ENCODE measurements around the gene FGF5.

The FGF5 gene

DNA sequence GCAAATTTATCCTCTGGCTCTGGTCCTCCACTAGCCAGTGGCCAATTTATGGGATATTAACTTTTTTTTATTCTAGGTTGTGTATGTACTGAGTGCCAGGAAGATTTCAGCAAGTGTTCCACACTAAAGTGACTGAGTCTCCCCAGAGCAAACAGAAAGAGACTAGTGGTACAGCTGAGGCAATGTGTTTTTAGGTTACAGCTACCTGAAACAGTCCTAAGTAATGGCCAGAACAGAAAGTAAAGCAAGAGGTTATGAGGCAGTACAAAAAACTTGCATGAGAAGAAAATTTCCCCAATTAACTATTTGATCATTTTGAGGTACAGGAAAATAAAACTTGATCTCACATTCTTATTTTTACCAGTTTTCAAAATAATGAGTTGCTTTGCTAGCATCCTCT lies 38.0 kb upstream of the FGF5 start:
- no peak for DNase-seq (ENCODE audit: low spot score)
- TF ChIP-seq, protein P1, sequence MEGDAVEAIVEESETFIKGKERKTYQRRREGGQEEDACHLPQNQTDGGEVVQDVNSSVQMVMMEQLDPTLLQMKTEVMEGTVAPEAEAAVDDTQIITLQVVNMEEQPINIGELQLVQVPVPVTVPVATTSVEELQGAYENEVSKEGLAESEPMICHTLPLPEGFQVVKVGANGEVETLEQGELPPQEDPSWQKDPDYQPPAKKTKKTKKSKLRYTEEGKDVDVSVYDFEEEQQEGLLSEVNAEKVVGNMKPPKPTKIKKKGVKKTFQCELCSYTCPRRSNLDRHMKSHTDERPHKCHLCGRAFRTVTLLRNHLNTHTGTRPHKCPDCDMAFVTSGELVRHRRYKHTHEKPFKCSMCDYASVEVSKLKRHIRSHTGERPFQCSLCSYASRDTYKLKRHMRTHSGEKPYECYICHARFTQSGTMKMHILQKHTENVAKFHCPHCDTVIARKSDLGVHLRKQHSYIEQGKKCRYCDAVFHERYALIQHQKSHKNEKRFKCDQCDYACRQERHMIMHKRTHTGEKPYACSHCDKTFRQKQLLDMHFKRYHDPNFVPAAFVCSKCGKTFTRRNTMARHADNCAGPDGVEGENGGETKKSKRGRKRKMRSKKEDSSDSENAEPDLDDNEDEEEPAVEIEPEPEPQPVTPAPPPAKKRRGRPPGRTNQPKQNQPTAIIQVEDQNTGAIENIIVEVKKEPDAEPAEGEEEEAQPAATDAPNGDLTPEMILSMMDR (IDR thresholded peaks at IDR 0.05; ENCODE audit: borderline replicate concordance, control extremely low read depth, extremely low read depth, insufficient read depth, missing control alignments) = no peak
- in situ Hi-C loops (cut with MboI; ENCODE audit: low sequenced_read_pairs, unreplicated experiment) = no loop called here

DNA sequence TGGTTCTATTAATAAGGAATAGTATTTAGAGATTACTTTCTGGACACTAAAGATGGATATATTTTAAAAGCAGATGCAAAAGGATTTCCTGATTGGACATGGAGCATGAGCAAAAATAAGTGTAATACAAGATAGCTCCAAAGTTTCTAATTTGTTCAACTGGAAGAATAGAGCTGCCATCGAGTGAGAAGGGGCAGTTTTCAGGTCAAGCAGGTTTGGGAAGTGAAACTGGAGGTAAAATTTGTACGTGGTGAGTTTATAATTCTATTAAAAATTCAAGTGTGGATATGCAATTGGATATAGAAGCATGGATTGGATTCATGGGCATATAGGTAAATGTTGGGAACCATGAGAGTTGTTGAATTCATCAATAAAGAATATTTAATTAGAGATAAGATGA lies 37.3 kb upstream of the FGF5 start:
- DNase-seq (ENCODE audit: low spot score) = no peak
- TF ChIP-seq, protein P1 (IDR thresholded peaks at IDR 0.05; ENCODE audit: borderline replicate concordance, control extremely low read depth, extremely low read depth, insufficient read depth, missing control alignments) = no peak
- in situ Hi-C loops (cut with MboI; ENCODE audit: low sequenced_read_pairs, unreplicated experiment) = no loop called here

DNA sequence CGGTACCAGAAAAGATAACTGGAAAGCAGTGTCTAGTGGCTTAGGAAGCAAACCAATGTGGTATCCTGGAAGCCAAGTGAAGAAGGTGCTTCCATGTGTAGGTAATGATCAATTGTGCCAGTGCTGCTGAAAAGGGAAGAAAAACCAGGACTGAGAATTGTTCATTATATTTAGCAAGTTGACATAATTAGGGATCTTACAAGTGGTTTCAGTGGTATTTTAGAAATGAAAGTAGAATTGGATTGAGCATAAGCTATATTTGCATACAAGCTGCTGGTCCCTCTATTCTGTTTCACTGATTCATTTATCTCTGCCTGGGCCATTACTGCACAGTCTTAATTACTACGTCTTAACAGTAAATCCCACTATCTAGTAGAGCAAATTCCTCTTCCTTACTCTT lies 36.9 kb upstream of the FGF5 start:
- no peak for DNase-seq (ENCODE audit: low spot score)
- in situ Hi-C loops (cut with MboI; ENCODE audit: low sequenced_read_pairs, unreplicated experiment) = no loop called here
- TF ChIP-seq, protein P1 (IDR thresholded peaks at IDR 0.05; ENCODE audit: borderline replicate concordance, control extremely low read depth, extremely low read depth, insufficient read depth, missing control alignments) = no peak

DNA sequence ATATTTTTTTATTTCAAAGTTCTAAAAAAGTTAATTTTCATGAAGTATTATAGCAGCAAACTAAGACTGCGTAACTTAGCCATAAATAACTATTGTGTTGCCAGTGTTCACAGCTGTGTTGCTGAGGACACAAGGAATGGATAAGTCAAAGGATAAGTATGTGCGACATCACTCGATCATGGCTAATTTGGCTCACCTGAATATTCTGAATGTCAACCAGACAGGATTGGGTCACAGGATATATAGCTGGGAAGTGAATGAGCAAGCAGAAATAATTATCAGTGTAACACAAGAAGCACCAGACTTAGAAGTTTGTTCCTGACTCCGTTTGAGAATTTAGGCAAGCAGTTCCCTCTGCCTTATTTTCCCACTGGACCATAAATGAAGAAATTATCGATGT lies 35.3 kb upstream of the FGF5 start:
- no peak for DNase-seq (ENCODE audit: low spot score)
- in situ Hi-C loops (cut with MboI; ENCODE audit: low sequenced_read_pairs, unreplicated experiment) = no loop called here
- TF ChIP-seq, protein P1 (IDR thresholded peaks at IDR 0.05; ENCODE audit: borderline replicate concordance, control extremely low read depth, extremely low read depth, insufficient read depth, missing control alignments) = no peak

DNA sequence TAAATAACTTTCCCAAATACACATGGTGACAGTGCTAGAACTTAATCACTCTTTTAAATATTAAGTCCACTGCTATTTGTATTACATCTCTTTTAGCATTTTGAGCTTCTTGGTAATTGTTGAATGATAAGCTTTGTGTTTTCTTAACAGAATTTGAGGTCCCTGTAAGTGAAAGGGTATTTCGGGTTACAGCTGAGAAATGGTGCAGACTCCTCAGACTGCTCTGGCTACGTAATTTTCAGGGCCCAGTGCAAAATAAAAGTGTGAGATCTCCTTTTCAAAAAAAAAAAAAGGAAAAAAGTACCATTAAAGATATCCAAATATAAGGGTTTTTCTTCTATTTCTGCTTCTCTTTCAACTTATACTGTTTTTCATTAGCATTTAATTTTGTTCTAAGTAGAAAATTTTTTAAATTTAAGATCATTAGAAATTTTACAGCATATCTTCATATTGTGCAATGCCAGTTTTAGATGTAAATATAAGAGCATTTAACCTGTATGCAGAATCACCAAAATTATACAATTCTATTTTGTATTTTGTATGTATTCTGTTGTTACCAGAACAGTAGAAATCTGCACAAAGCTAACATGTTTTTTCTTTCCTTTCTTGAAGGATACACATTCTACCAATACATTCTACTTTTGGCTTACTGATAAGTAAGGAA lies 33.6 kb upstream of the FGF5 start:
- TF ChIP-seq, protein P1 (IDR thresholded peaks at IDR 0.05; ENCODE audit: borderline replicate concordance, control extremely low read depth, extremely low read depth, insufficient read depth, missing control alignments) = no peak
- no peak for DNase-seq (ENCODE audit: low spot score)
- in situ Hi-C loops (cut with MboI; ENCODE audit: low sequenced_read_pairs, unreplicated experiment) = no loop called here

DNA sequence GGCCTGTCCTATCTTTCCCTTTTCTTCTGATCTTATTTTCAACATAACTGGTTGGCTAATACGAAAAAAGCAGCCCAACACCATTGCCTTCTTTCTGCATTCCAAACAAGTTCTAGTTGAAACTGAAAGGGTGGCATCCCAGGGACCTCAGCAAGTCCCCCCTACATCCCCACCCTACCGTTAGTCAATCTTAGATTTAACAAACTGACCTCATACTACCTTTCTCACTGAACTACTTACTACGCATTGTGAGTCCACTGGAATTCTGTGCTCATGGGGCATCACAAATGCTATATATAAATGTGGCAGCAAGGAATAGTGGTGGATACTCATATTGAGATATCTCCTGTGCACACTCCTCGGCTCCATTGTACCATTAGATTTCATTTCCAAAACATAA lies 33.1 kb upstream of the FGF5 start:
- in situ Hi-C loops (cut with MboI; ENCODE audit: low sequenced_read_pairs, unreplicated experiment) = no loop called here
- DNase-seq (ENCODE audit: low spot score) = no peak
- TF ChIP-seq, protein P1 (IDR thresholded peaks at IDR 0.05; ENCODE audit: borderline replicate concordance, control extremely low read depth, extremely low read depth, insufficient read depth, missing control alignments) = no peak

Data from GM13976 (cell line).